Left kidney (tissue), 2 donors: ENCODE measurements around the gene VSNL1. TPM values are rescaled to one million over a fixed set of nuclear protein-coding genes. Genes with fewer than 3 reads are reported as not detected.

Experiments
- DNase-seq: peaks from one replicate; pipeline ENCODE4 v3.0.0-alpha.2; 2013
- polyA plus RNA-seq: library from polyadenylated mRNA; unstranded; fragments of 120-200 nt; gene quantifications from one replicate; pipeline ENCODE4 v1.2.1, GENCODE V29; 2013; ENCODE audit not compliant: insufficient read length

The VSNL1 gene
- polyA plus RNA-seq, 1 donor, result 4.4 TPM

DNA sequence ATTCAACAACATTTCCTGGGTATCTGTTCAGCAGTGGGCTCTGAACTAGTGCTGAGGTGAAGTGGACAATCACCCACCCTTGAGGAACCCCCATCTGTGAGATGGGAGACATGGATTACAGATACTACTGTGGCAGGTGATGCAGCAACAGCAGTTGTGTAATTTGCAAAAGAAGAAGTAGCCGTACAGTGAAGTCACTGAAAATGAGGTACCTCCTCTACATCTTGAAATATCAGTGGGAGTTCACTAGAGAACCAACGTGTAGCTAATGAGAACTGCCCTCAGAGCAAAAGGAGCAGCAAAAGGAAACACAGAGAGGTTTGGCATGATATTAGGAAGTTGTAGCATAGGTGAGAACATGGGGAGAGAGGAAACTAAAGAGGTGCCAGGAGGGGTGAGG lies 41.3 kb downstream of the VSNL1 start:
- no peak for DNase-seq

DNA sequence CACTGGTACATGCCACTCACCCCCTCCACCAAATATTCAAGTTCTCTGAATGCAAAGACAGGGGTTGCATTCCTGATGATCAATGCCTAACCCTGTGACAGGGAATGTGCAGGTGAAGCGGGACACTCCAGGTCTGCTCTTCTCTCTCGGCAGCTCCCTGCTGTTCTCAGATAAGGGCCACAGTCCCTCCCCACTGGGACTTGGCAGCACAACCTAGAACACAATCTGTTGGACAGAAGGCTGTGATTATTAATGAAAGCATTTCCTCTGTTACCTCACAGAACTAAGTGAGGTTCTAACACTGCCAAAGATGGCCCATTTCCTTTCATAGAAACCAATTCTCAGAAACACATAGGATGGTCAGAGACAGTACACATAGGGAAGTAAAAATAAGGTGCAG lies 42.7 kb downstream of the VSNL1 start:
- DNase-seq, result no peak

DNA sequence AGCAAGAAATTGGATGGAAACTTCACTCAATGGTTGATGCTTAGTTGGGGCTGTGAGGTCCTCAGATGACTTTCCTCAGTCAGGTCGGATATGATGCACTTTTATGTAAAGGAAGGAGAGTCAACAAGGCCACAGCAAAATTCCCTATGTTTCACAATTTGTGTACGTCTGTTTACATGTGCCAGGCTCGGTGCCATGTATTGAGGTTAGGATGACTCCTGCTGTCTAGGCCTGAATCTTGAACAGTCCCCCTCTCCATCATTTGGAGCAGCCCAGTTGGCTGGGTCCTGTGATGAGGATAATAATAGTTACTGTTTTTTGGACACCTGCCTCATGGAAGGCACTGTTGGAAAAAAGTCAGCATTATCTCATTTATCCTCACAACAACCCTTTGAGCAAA lies 43.1 kb downstream of the VSNL1 start:
- no peak for DNase-seq

DNA sequence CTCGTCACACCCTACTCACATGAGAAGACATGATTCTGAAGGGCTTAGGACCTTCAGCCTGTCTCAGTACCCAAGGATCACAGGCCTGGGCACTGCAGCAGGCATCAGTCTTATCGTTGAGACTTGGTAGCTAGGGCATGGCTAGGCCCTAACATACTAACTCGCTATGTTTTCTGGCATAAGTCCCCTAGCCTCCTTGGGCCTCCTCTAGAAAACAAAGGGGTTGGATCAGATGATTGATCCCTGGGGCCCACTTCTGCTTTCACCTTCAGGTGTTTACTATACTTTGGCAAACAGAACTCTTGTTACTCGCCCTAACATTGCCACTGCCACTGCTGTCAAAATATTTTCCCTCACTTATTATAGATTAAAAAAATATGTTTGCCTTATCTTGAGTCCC lies 44.2 kb downstream of the VSNL1 start:
- no peak for DNase-seq

DNA sequence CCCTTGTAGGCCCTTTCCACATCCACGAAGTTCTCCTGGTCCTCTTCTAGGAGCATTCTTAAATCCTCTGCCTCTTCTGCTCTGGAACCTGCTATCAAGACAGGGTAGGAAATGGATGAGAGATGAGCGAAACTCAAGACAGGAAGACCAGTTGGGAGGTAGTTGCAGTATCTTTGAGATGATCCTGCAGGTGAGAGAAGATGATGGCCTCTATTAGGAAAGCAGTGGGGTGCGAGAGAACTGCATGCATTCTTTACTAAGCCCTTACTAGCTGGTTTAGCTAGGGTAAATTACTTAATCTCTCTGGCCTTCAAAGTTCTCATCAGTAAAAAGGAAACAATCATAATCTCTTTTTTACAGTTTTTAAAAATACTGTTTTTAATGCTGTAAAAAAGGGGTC lies 47.0 kb downstream of the VSNL1 start:
- DNase-seq, result no peak

DNA sequence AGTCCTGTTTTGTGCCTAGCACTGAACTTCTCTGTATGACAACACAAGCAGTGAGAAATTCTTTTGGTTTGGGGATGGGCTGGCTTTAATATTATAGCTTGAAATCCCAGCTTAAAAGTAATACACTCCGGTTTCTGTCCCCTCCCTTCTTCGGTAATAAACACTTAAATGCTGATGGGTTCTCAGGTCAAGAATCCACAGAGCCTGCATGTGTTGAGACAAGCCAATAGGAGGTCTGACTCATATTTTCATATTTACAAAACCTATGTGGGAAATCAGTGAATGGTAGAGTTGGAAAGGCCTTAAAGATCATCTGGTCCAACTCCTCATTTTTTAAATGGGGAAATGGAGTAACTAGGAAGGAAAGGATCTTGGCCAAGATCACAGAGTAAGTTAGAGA lies 47.5 kb downstream of the VSNL1 start:
- no peak for DNase-seq

DNA sequence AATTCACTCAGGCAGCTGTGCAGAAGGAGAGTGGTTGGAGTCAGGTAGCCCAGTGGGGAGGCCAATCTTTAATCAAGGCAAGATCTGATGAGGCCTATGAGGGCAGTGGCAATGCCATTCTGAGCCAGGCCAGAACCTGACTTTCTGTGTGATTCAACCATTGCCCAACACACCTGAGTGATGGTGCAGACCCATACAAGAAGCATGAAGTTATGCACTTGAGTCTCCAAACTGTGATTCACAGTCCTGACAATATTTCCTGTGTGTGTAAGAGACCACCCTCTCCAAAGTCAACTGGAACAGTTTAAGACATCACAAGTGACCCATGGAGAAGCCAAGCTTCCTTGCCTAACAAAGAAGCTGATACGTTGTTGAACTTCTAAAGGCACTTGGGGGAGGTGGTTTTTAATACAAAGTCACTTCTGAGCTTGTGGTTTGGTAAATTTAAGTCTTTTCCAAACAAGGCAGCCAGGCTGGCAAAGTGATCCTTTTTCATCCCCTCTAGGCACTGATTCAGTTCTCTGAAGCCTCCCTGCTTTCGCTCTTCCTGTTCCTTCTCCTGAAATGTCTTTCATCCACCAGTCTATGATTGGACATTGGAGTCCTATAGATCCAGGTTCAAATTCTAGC lies 49.0 kb downstream of the VSNL1 start:
- DNase-seq, result no peak

DNA sequence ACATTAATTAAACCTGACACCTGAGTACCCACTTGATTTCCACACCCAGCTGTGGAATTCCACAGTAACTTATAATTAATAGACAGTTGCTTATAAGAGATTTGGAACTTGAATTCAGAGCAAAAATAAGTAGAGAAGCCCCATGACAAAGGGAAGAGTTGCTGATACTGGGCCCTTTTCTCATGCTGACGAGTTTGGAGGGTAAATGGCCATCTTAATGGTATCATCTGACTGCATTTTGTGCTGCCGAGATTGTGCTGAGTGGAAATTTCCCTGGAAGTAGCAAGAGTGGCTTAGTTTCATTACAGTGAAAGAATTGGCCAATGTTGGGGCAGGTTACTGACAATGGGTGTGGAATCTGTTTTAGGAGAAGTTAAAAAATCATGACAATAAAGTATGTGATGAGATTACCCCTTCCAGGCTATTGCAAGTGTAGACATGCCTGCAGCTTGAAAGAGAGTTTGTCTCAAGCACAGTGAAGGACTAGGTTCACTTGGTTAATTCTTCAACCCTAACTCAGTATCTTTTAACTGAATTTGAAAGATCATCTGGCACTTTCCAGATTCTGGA lies 49.9 kb downstream of the VSNL1 start:
- no peak for DNase-seq

DNA sequence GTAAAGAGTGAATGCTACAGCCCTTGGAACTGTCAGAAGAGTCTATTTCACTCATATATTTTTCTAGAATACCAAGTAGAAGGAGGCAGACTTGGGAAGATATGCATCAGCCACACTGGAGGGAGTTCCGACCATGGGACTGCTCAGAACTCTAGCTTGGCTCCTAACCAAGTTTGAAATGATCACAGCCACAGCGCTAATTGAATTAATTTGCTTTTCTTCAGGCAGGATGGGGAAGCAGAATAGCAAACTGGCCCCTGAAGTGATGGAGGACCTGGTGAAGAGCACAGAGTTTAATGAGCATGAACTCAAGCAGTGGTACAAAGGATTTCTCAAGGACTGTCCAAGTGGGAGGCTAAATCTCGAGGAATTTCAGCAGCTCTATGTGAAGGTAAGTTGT lies 51.4 kb downstream of the VSNL1 start:
- DNase-seq, result no peak

DNA sequence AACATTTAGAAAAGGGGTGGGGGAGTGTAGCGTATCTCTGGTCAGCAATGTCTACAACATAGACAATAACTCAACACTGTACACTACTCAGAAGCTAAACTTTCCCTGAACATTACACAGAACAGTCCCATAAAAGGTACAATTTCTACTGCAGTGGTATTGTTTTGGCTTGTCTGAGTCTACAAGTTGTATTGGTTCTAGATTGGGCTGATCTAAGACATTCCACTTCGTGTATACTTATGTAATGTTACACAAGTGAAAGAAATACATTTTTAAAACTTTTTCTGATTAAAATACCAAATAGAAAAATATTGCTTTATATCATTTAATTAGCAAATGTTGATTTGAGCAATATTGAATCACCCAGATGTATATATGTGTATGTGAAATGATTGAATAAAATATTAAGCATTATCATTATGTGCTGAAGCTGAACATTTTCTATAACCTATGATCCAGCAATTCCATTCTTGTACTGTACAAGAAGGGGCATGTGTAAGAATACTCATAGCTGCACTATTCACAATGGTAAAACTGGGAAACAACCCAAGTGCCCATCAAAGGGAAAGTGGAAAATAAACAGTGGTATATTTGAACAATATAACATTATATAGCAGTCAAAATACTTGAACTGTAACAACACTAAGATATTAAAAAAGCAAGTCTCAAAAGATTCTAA lies 52.4 kb downstream of the VSNL1 start:
- no peak for DNase-seq

DNA sequence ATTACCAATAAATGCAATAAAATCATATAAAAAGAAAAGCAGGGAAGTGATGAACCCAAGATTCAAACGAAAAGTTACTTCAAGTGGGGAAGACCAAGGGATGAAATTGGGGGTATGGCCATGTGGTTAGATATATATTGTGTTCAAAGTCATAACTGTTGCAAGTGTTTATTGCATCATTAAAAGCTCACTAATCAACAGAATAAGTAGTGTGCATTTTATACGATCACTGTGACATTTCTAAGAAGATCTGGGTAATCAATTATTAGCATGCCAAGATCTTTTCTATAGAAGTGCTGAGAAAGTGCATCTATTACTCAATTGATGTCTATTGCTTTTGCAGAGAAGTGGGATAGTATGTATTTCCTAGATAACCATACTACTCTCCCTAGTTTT lies 52.9 kb downstream of the VSNL1 start:
- no peak for DNase-seq

DNA sequence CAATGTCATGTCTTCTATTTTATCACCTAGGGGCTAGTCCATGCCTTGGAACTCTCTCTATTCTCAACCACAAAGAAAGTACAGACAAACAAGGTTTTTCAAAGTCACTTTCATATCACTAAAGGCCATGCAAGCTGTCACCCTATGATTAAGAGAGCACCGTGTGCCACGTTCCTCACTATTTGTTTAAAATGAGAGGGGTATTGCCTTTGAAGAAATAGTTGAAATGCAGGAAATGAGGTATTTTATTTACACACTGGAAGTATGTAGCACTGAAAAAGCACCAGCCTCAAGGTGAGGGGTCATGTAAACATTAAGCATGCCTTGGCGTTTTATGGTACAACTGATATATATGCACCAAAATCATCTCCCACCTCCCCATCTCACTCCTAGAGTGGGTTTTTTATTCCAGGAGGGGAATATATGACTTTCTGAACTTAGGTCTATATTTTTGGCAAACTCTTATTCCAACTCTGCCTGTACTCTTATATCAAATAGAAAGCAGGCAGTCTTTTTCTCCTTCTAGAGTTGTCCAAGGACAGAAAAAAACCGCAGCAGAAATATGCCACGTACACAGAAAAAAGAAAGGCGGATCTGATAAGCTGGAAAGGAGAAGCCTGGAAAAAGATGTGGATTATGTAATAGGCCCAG lies 53.5 kb downstream of the VSNL1 start:
- DNase-seq, result no peak

DNA sequence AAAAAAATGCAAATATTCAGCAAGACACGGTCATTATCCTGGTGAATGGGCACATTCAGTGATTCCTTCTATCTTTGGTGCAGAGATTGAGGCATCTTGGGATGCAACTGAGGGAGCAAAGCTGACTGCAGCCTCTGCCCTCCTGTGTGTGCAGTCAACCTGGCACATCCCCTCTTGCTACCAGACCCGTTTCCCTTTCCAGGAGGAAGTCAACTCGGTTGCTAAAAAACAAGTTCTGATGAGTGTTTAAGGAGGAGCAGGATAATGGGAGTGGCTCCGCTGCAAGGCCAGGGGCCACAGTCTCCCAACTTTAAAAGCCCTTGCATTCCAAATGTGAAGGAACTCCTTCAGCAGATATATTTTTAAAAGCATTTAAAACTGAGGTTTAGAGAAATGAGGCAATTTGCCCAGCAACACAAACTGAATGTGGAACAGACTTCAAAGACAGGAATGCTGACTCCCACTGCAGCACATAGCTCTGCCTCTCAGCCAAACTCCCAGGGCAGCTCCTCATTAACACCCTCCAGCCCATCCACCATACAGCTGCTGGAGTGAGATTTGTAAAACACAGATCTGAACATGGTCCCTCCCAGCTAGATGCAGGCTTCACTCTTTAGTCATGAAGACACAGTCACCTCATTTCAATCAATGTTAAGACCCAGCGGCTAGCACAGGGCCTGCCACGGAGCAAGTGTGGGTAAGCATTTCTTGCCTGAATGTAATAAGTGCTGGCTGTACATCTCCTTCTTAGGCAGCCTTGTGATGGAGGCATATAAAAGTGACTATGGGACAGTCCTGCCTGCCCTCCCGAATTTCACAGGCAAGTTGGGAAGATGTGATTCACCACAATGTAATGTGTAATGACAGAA lies 54.3 kb downstream of the VSNL1 start:
- no peak for DNase-seq

DNA sequence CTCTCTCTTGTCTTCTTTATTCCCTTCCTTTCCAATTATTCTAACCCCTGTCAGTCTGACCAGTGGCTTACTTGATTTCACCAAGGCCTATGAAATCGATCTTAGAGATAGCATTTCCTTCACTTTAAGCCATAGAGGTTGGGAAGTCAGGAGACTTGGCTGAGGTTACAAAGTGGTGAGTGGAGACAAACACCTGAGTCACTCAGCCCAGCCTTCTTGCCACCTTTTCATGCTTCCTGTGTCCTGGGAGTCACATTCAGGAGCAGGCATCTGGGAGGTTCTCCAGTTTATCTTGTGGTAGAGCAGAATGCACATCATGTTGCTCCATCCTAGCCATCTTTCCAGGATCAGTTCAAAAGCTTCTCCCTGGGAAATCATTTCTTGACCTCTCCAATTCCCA lies 59.1 kb downstream of the VSNL1 start:
- no peak for DNase-seq

DNA sequence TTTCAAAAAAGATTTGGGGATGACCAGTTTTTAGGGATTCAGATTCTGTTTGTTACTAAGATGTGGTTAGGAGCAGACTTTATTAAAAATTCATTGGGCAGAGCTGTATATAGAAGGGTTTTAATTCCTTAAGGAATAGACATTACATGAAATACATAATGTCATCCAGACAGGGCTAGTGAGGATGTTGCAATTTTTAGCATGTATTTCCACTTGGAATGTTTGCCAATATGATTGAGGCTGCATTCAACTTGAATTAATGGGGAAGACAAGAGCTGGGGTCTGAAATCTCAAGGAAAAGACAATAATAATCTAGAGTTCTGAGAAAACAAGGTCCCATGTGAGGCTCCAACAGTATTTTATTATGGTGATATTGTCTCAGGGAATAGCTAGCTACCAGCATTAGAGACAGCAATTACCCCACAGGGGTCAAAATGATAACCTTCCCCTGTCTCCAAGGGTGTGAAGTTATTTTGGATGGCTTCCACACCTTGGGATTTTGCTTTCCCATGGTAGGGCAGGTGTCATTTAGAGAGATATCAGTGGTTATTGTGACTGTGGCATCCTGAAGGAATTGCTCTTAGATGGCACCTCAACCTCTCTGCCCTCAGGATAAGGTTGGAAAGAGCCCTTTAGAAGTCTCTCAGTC lies 60.2 kb downstream of the VSNL1 start:
- DNase-seq, result no peak

DNA sequence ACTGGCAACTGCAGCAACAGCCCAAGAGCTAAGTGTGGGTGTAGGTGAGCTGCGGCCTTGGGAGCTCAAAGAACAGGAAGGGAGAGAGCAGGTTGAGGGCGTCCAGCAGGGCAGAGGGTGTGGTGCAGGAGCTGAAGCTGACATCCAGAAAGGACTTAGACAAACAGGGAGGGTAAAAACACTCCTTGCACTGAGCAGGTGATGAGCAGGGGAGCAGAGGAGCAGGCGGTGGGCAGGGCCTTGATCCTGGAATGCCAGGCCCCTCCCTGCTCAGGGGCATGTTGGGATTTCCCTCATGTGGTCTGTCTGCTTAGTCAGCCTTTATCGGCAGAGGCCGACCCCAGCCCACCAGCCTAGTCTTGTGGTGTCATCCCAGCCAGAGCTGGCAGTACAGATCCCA lies 63.6 kb downstream of the VSNL1 start:
- no peak for DNase-seq

DNA sequence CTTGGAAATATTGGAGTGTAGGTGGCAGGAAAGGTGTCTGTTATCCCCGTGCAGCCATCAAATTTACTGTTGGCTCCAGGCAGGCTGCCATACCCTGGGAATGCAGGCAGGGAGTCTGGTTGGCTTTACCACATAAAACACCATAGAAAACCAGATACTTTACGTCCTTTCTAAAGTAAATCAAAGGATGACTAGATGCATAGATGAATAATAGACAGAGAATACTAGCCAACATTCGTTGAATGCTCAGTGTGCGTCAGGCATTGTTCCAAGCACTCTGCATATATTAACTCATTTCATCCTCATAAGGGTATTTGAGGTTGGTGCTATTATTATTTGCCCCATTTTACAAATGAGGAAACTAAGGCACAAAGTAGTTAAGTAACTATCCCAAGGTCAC lies 65.2 kb downstream of the VSNL1 start:
- no peak for DNase-seq

DNA sequence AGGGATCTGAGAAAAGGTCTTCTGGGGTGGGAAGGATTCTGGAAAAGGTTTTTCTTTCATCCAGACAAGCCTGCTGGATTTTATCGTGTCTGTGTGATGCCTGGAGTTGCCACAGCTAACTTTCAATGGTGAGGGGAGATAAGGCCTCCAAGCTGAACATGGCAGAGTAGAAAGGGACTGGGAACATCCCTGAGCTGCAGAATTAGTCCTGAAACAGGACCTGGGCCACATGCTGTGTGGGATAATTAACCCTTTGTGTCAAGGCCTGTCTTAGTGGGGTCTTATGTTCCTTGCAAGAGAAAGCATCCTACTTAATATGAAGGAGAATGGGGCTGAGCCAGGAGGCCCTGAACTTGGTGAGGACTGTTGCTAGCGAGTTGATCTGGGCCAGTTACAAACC lies 66.4 kb downstream of the VSNL1 start:
- no peak for DNase-seq

DNA sequence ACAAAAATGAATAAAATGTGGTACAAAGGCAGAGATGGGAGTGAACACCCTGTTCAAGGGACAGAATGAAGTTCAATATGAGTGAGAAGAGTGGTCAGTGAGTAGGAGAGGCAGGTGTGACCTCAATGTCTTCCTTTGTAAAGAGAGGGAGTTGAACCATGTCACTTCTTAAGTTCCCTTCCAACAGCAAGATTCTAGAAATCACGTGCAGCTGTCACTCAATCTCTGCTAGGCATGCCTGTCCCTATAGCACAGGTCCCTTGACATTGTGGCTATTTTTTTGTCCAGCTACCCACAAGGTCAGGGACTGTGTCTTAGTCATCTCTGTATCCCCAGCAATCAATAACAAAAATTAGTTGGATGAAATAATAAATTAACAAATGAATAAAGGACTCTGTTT lies 66.9 kb downstream of the VSNL1 start:
- no peak for DNase-seq

DNA sequence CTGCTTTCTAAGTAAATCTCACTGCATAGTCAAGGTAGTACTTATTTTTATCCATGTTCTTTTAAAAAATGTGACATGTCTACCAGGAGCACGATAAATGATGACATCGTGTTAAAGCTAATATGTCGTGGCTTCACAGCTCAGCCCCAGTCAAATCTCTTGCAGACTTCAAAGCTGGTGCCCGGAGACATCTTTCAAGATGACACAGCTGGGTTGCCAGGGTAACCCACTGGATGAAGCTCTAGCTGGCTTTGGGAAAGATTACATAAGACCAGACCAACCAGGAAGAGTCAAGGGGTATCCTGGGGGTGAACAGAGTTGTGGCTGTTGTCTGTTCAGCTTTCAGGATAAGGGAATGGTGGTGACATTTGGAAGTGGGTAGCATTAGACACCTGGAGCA lies 67.8 kb downstream of the VSNL1 start:
- DNase-seq, result no peak

DNA sequence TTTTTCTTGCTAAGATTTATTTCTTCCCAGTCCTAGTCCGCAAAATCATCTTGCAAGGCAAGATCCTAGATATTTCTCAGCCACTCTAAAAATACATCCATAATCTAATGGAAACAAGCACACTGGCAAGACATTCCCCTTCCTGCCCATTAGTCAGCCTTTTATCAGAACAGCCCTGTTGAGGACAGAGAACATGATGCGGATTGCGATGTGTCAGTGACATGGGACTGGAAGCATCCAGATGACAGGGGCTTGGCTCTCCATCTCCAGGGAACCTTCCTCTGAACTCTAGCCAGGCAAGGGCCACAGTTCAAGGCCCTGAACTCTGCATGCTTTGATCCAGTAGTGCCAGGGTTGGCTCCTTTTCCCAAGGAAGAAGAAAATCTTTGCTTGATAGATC lies 70.0 kb downstream of the VSNL1 start:
- no peak for DNase-seq

DNA sequence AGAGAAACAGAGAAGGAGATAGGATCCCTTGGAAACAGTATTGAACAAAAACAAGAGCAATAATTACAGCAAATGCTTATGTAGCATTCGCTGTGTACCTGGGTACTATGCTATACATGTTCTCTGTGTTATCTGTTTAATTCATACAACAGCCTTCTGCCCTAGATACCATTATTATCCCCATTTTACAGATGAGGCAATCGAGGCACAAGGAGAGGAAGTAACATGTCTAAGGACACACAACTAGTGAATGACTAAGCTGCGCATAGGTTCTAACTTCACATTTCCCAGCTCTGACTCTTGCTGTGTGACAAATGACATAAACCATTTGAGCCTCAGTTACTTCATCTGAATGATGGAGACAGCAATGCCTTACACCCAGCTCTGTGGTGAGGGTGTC lies 70.5 kb downstream of the VSNL1 start:
- no peak for DNase-seq
